ENCODE measurements around the gene EFNB1.

- TF ChIP-seq CTCF (IDR thresholded peaks at IDR 0.05) (no peak), POLR2AphosphoS5 (IDR thresholded peaks at IDR 0.05; ENCODE audit: insufficient read depth in 1 of 2, low read depth in 1 of 2) (no peak)
These were observed 11.4 kb downstream of the EFNB1 start for GRCh38 chrX:68840256-68840655.
